ENCODE data around the gene CMTM7.
"Not testable (repeated sequence)": the region's sequence is repeated elsewhere in the genome, so short reads cannot be mapped to it uniquely, and the experiment has no call there.

CMTM7 gene

GRCh38 chr3:32438596-32439344, 47.1 kb downstream of the CMTM7 start:
- no peak for DNase-seq (ENCODE audit: low read depth)

GRCh38 chr3:32439421-32439820, 47.8 kb downstream of the CMTM7 start:
- DNase-seq (ENCODE audit: low read depth), result not testable (repeated sequence)

GRCh38 chr3:32440611-32441350, 49.1 kb downstream of the CMTM7 start:
- no peak for DNase-seq (ENCODE audit: low read depth)

- no peak for DNase-seq (ENCODE audit: low read depth)
Observed at GRCh38 chr3:32442766-32443165, 51.1 kb downstream of the CMTM7 start.

GRCh38 chr3:32443478-32443877, 51.8 kb downstream of the CMTM7 start:
- peak; percentile 72 for DNase-seq (ENCODE audit: low read depth)

- DNase-seq (ENCODE audit: low read depth), result no peak
Observed at GRCh38 chr3:32447865-32448400, 56.3 kb downstream of the CMTM7 start.

- DNase-seq (ENCODE audit: low read depth), result no peak
Observed at GRCh38 chr3:32448686-32449474, 57.2 kb downstream of the CMTM7 start.

- no peak for DNase-seq (ENCODE audit: low read depth)
Observed at GRCh38 chr3:32449691-32450090, 58.0 kb downstream of the CMTM7 start.

- DNase-seq (ENCODE audit: low read depth), result no peak
Observed at GRCh38 chr3:32450426-32450825, 58.8 kb downstream of the CMTM7 start.

- no peak for DNase-seq (ENCODE audit: low read depth)
Observed at GRCh38 chr3:32450992-32451659, 59.5 kb downstream of the CMTM7 start.

- DNase-seq (ENCODE audit: low read depth), result no peak
Observed at GRCh38 chr3:32452009-32452408, 60.4 kb downstream of the CMTM7 start.

- DNase-seq (ENCODE audit: low read depth), result peak; percentile 87
Observed at GRCh38 chr3:32453346-32453745, 61.7 kb downstream of the CMTM7 start.

- DNase-seq (ENCODE audit: low read depth), result no peak
Observed at GRCh38 chr3:32454111-32454510, 62.5 kb downstream of the CMTM7 start.

- no peak for DNase-seq (ENCODE audit: low read depth)
Observed at GRCh38 chr3:32454731-32455608, 63.3 kb downstream of the CMTM7 start.

- DNase-seq (ENCODE audit: low read depth), result no peak
Observed at GRCh38 chr3:32455609-32456428, 64.2 kb downstream of the CMTM7 start.

GRCh38 chr3:32456429-32457130, 64.9 kb downstream of the CMTM7 start:
- DNase-seq (ENCODE audit: low read depth), result no peak

- no peak for DNase-seq (ENCODE audit: low read depth)
Observed at GRCh38 chr3:32457971-32458471, 66.4 kb downstream of the CMTM7 start.

GRCh38 chr3:32459450-32459849, 67.8 kb downstream of the CMTM7 start:
- no peak for DNase-seq (ENCODE audit: low read depth)

Data from fibroblast of gingiva (primary cell).